Gastroesophageal sphincter (tissue), 4 donors: ENCODE results near the gene MYMX. TPM values are rescaled to one million over a fixed set of nuclear protein-coding genes. Genes with fewer than 3 reads are reported as not detected.
"Not testable (repeated sequence)": the region's sequence is repeated elsewhere in the genome, so short reads cannot be mapped to it uniquely, and the experiment has no call there.

Experiments used
- ATAC-seq: fragments of 150-250 bp; one replicate; pipeline ENCODE4 v1.9.1; 2016; ENCODE audit warnings: mild to moderate bottlenecking, moderate library complexity
- H3K27ac ChIP-seq, 4 donors: fragments of 200-600 bp; sonication (generic) in 3 of 4; 1 replicate in 3 of 4; 2 replicates in 1 of 4; pipeline ENCODE4 v1.5.1; 2016 to 2019
- H3K27me3 ChIP-seq: fragments of 200-600 bp; sonication (generic); one replicate; pipeline ENCODE4 v1.5.1; 2019
- H3K36me3 ChIP-seq, 2 donors: fragments of 200-600 bp; sonication (generic); one replicate each; pipeline ENCODE4 v1.5.1; 2019; ENCODE audit warnings: control low read depth in 1 of 2
- H3K4me1 ChIP-seq, 3 donors: fragments of 200-600 bp; sonication (generic); 1 replicate in 2 of 3; 2 replicates in 1 of 3; pipeline ENCODE4 v1.5.1; 2016 to 2019; ENCODE audit warnings: control low read depth in 2 of 3
- H3K4me3 ChIP-seq, 2 donors: fragments of 200-600 bp; sonication (generic); one replicate each; pipeline ENCODE4 v1.5.1; 2019; ENCODE audit warnings: mild to moderate bottlenecking in 1 of 2, moderate library complexity in 1 of 2
- H3K9me3 ChIP-seq, 3 donors: fragments of 200-600 bp; sonication (generic); one replicate each; pipeline ENCODE4 v1.5.1; 2017 to 2019; ENCODE audit warnings: control low read depth in 2 of 3
- EP300 ChIP-seq: sonication (generic); formaldehyde crosslinking; IDR thresholded peaks from one replicate; pipeline ENCODE4 v1.6.1; 2017; ENCODE audit warnings: antibody characterized with exemption, mild to moderate bottlenecking
- POLR2A ChIP-seq, 2 donors: fragments of 450-650 bp; IDR thresholded peaks; one replicate each; pipeline ENCODE4 v1.6.1; 2017; ENCODE audit warnings: antibody characterized with exemption in 2 of 2, mild to moderate bottlenecking in 2 of 2, moderate library complexity in 1 of 2
- POLR2AphosphoS5 ChIP-seq: sonication (generic); formaldehyde crosslinking; IDR thresholded peaks from one replicate; pipeline ENCODE4 v1.6.1; 2017; ENCODE audit warnings: antibody characterized with exemption
- WGBS, 2 donors: methylation state at CpG; one replicate each; pipeline ENCODE4 v1.1.5; 2018; ENCODE audit warnings: low coverage in 1 of 2; 5-methylcytosine and 5-hydroxymethylcytosine counted together
- total RNA-seq, 4 donors: library from RNA; depleted of rRNA; stranded (reverse); fragments of >200 nt; gene quantifications; one replicate each; pipeline ENCODE4 v1.1.0, GENCODE V29; 2016
- TF ChIP-seq, protein P1 (sequence below), 4 experiments: fragments of 200-600 bp in 2 of 4; fragments of 450-650 bp in 2 of 4; sonication (generic) in 1 of 4; IDR thresholded peaks; one replicate each; pipeline ENCODE4 v1.5.1; 2017 to 2019; ENCODE audit warnings: antibody characterized with exemption in 4 of 4, mild to moderate bottlenecking in 2 of 4, moderate library complexity in 2 of 4

The MYMX gene
- total RNA-seq, 4 donors from 2014 or later = 1.4 TPM; not detected in 3

DNA sequence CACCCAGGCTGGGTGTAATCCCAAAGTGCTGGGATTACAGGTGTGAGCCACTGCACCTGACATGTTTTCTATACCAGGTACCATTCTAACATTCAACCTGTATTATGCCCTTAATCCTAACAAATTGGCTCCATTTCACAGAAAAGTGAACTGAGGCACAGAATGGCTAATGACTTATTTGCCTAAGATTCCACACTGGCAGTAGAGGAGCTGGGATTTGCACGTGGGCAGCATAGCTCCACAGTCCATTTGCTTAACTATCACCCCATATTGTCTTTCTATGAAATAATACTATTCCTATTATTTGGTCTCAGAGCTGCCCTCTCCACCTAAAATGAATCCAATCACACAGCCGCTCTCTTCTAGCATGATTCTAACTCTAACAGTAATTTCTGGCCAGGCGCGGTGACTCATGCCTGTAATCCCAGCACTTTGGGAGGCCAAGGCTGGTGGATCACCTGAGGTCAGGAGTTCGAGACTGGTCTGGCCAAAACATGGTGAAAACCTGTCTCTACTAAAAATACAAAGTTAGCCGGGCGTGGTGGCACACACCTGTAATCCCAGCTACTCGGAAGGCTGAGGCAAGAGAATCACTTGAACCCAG is 23.3 kb upstream of the MYMX start:
- Histone ChIP-seq H3K4me3 (no peak overlapping the region), H3K27me3 (no peaks in the 10 kb centered on the region), H3K4me1 (no peaks in the 10 kb centered on the region), H3K27ac (no peak overlapping the region), H3K36me3 (no peaks in the 10 kb centered on the region), H3K9me3 (no peaks in the 10 kb centered on the region)
- TF ChIP-seq POLR2AphosphoS5 = no peak
- no peak for TF ChIP-seq POLR2A (IDR thresholded peaks at IDR 0.05)
- TF ChIP-seq EP300 = no peak
- TF ChIP-seq, protein P1, sequence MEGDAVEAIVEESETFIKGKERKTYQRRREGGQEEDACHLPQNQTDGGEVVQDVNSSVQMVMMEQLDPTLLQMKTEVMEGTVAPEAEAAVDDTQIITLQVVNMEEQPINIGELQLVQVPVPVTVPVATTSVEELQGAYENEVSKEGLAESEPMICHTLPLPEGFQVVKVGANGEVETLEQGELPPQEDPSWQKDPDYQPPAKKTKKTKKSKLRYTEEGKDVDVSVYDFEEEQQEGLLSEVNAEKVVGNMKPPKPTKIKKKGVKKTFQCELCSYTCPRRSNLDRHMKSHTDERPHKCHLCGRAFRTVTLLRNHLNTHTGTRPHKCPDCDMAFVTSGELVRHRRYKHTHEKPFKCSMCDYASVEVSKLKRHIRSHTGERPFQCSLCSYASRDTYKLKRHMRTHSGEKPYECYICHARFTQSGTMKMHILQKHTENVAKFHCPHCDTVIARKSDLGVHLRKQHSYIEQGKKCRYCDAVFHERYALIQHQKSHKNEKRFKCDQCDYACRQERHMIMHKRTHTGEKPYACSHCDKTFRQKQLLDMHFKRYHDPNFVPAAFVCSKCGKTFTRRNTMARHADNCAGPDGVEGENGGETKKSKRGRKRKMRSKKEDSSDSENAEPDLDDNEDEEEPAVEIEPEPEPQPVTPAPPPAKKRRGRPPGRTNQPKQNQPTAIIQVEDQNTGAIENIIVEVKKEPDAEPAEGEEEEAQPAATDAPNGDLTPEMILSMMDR (IDR thresholded peaks at IDR 0.05) = no peak
- 75 to 85% methylated on average over 2 to 5 of the region's 8 CpGs for WGBS, 2 donors
- ATAC-seq = no peak

DNA sequence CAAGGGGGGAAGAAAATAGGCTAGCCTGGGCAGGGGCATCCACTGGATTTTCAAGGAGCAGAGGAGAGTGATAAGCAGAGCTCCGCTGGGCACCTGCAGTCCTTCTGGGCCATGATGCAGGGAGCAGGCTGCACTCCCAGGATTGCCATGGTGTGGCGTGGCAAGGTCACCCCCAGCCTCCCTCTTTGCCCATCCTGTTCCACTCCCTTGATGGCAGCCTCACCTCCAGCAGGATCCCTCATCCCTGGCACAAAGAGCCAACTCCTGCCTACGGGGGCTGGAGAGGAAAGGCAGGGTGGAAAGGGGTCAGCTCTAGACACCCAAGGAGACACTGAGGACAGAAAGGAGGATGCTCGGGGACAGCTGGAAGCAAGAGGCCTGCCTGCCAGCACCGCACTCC is 22.4 kb upstream of the MYMX start:
- no peak for ATAC-seq
- Histone ChIP-seq H3K27me3 (no peaks in the 10 kb centered on the region), H3K9me3 (no peaks in the 10 kb centered on the region), H3K4me1 (no peaks in the 10 kb centered on the region), H3K27ac (no peak overlapping the region), H3K4me3 (no peak overlapping the region), H3K36me3 (no peaks in the 10 kb centered on the region)
- 87 to 100% methylated on average over 1 to 4 of the region's 5 CpGs for whole genome bisulfite sequencing, 2 donors
- TF ChIP-seq, protein P1 (IDR thresholded peaks at IDR 0.05) = no peak
- no peak for TF ChIP-seq POLR2A (IDR thresholded peaks at IDR 0.05)
- no peak for TF ChIP-seq POLR2AphosphoS5
- no peak for TF ChIP-seq EP300

DNA sequence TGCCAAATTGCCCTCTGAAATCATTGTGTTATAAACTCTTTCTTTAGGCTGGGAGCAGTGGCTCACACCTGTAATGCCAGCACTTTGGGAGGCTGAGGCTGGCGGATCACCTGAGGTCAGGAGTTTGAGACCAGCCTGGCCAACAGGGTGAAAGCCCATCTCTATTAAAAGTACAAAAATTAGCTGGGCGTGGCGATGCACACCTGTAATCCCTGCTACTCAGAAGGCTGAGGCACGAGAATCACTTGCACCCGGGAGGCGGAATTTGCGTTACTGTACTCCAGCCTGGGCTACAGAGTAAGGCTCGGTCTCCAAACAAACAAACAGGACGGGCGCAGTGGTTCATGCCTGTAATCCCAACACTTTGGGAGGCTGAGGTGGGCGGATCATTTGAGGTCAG is 20.4 kb upstream of the MYMX start:
- not testable (repeated sequence) for ATAC-seq, H3K27ac ChIP-seq, H3K4me1 ChIP-seq, H3K36me3 ChIP-seq, H3K27me3 ChIP-seq, H3K4me3 ChIP-seq, H3K9me3 ChIP-seq
- 86 to 100% methylated on average over 1 to 7 of the region's 11 CpGs for WGBS, 2 donors

DNA sequence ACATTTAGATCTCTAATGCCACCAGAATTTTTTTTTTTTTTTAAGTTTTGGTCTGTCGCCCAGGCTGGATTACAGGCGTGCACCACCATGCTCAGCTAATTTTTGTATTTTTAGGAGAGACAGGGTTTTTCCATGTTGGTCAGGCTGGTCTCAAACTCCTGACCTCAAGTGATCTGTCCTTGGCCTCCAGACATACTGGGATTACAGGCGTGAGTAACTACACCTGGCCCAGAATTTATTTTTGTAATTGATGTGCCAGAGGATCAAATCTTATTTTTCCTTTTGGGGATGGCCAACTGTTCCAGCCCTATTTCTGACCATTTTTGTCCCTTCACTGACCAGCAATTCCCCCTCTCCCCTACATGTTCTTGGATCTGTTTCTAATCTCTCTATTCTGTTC is 18.0 kb upstream of the MYMX start:
- WGBS, 2 donors = 95% methylated on average over 2 of the region's 3 CpGs; no CpG with 5 or more reads in 1 of the 2 donors
- H3K4me3 ChIP-seq = no peak overlapping the region
- H3K4me1 ChIP-seq = no peaks in the 10 kb centered on the region
- no peaks in the 10 kb centered on the region for H3K9me3 ChIP-seq
- H3K27ac ChIP-seq = no peak overlapping the region
- H3K27me3 ChIP-seq = no peaks in the 10 kb centered on the region
- no peaks in the 10 kb centered on the region for H3K36me3 ChIP-seq
- TF ChIP-seq POLR2AphosphoS5 = no peak
- TF ChIP-seq, protein P1 (IDR thresholded peaks at IDR 0.05) = no peak
- TF ChIP-seq POLR2A (IDR thresholded peaks at IDR 0.05) = no peak
- TF ChIP-seq EP300 = no peak
- ATAC-seq = no peak

DNA sequence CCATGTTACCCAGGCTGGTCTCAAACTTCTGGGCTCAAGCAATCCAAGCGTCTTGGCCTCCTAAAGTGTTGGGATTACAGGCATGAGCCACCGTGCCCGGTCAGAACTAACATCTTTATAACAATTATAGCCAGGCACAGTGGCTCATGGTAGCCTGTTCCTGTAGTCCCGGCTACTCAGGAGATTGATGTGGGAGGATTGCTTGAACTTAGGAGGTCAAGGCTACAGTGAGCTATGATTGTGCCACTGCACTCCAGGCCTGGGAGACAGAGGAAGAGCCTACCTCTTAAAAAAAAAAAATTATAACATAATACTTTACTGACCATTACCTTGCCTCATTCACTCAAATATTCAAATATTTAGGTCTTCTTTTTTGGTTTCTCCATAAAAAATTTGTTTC is 16.8 kb upstream of the MYMX start:
- H3K4me3 ChIP-seq = no peak overlapping the region
- no peaks in the 10 kb centered on the region for H3K36me3 ChIP-seq
- ATAC-seq = no peak
- TF ChIP-seq POLR2A (IDR thresholded peaks at IDR 0.05) (no peak), POLR2AphosphoS5 (no peak), EP300 (no peak)
- TF ChIP-seq, protein P1 (IDR thresholded peaks at IDR 0.05) = no peak
- H3K4me1 ChIP-seq = no peaks in the 10 kb centered on the region
- no peaks in the 10 kb centered on the region for H3K9me3 ChIP-seq
- H3K27me3 ChIP-seq = no peaks in the 10 kb centered on the region
- H3K27ac ChIP-seq = no peak overlapping the region
- 73 to 100% methylated on average over 2 of the region's 4 CpGs for WGBS, 2 donors
